Endothelial cell (in vitro differentiated cells): ENCODE measurements around the gene PKP2. TPM values are rescaled to one million over a fixed set of nuclear protein-coding genes. Genes with fewer than 3 reads are reported as not detected.
"Not testable (repeated sequence)": the region's sequence is repeated elsewhere in the genome, so short reads cannot be mapped to it uniquely, and the experiment has no call there.

ENCODE experiments used
- DNase-seq: peaks from one replicate; pipeline ENCODE4 v3.0.0; 2021; ENCODE audit warnings: low spot score
- H3K27ac Mint-ChIP-seq: one replicate; pipeline ENCODE4 v1.8.0; 2021; ENCODE audit warnings: mixed read lengths, inconsistent platforms; ENCODE audit not compliant: unreplicated experiment
- H3K27me3 Mint-ChIP-seq: one replicate; pipeline ENCODE4 v1.8.0; 2021; ENCODE audit warnings: mild to moderate bottlenecking, moderate library complexity, mixed read lengths, inconsistent platforms; ENCODE audit not compliant: unreplicated experiment
- H3K36me3 Mint-ChIP-seq: one replicate; pipeline ENCODE4 v1.8.0; 2021; ENCODE audit warnings: mild to moderate bottlenecking, low read depth, mixed read lengths, inconsistent platforms; ENCODE audit not compliant: unreplicated experiment
- H3K4me1 Mint-ChIP-seq: one replicate; pipeline ENCODE4 v1.8.0; 2021; ENCODE audit warnings: mild to moderate bottlenecking, mixed read lengths, inconsistent platforms; ENCODE audit not compliant: unreplicated experiment
- H3K4me3 Mint-ChIP-seq: one replicate; pipeline ENCODE4 v1.8.0; 2021; ENCODE audit warnings: mild to moderate bottlenecking, mixed read lengths, inconsistent platforms; ENCODE audit not compliant: unreplicated experiment
- H3K9me3 Mint-ChIP-seq: one replicate; pipeline ENCODE4 v1.8.0; 2021; ENCODE audit warnings: mixed read lengths, inconsistent platforms; ENCODE audit not compliant: unreplicated experiment
- CTCF ChIP-seq: fragments of 200-600 bp; sonication (generic); IDR thresholded peaks from one replicate; pipeline ENCODE4 v1.5.0; 2021; ENCODE audit warnings: antibody characterized with exemption; ENCODE audit not compliant: unreplicated experiment
- total RNA-seq: library from RNA; stranded (reverse); fragmentation: NEBNext Ultra II Directional; extraction: Animal tissue kit (Norgen Biotek cat#: 25700); gene quantifications from one replicate; pipeline ENCODE4 v1.2.1, GENCODE V29; 2021; ENCODE audit not compliant: unreplicated experiment

The PKP2 gene
- total RNA-seq, 1 donor from 2014 or later, result 9.0 TPM

GRCh38 chr12:32864731-32865130 is 31.8 kb downstream of the PKP2 start:
- no peak for TF ChIP-seq CTCF
- Mint-ChIP-seq H3K27me3 (peaks cover 3% of the 10 kb centered on the region), H3K36me3 (peaks cover 6% of the 10 kb centered on the region), H3K4me1 (peaks cover 12% of the 10 kb centered on the region), H3K27ac (no peak overlapping the region), H3K9me3 (no peaks in the 10 kb centered on the region), H3K4me3 (no peak overlapping the region)
- no peak for DNase-seq

- no peak for DNase-seq
- Mint-ChIP-seq H3K4me1 (peaks cover 13% of the 10 kb centered on the region), H3K4me3 (no peak overlapping the region), H3K27me3 (no peaks in the 10 kb centered on the region), H3K36me3 (peaks cover 6% of the 10 kb centered on the region), H3K9me3 (no peaks in the 10 kb centered on the region), H3K27ac (no peak overlapping the region)
- TF ChIP-seq CTCF, result no peak
These were observed 33.4 kb downstream of the PKP2 start for GRCh38 chr12:32863128-32863527.

- H3K36me3 Mint-ChIP-seq, H3K9me3 Mint-ChIP-seq, H3K27ac Mint-ChIP-seq, H3K4me3 Mint-ChIP-seq, DNase-seq, H3K27me3 Mint-ChIP-seq: not testable (repeated sequence)
- H3K4me1 Mint-ChIP-seq, result peaks cover 13% of the 10 kb centered on the region
These were observed 34.9 kb downstream of the PKP2 start for GRCh38 chr12:32861658-32862057.

GRCh38 chr12:32860192-32860591 is 36.4 kb downstream of the PKP2 start:
- Mint-ChIP-seq H3K27me3 (no peaks in the 10 kb centered on the region), H3K36me3 (no peaks in the 10 kb centered on the region), H3K4me3 (no peak overlapping the region), H3K4me1 (peaks cover 13% of the 10 kb centered on the region), H3K9me3 (no peaks in the 10 kb centered on the region), H3K27ac (peak overlapping the region; percentile 21)
- no peak for DNase-seq
- TF ChIP-seq CTCF, result no peak

- DNase-seq, result no peak
- no peak overlapping the region for H3K4me3 Mint-ChIP-seq
- H3K27ac Mint-ChIP-seq, result no peak overlapping the region
- no peaks in the 10 kb centered on the region for H3K9me3 Mint-ChIP-seq
- no peaks in the 10 kb centered on the region for H3K27me3 Mint-ChIP-seq
- peaks cover 13% of the 10 kb centered on the region for H3K4me1 Mint-ChIP-seq
- no peak for TF ChIP-seq CTCF
- H3K36me3 Mint-ChIP-seq, result no peaks in the 10 kb centered on the region
These were observed 37.2 kb downstream of the PKP2 start for GRCh38 chr12:32859389-32859788.

- no peak overlapping the region for H3K4me3 Mint-ChIP-seq
- no peak for TF ChIP-seq CTCF
- H3K4me1 Mint-ChIP-seq, result peaks cover under 1% of the 10 kb centered on the region
- no peak overlapping the region for H3K27ac Mint-ChIP-seq
- H3K9me3 Mint-ChIP-seq, result peaks cover 3% of the 10 kb centered on the region
- H3K36me3 Mint-ChIP-seq, result no peaks in the 10 kb centered on the region
- no peak for DNase-seq
- H3K27me3 Mint-ChIP-seq, result no peaks in the 10 kb centered on the region
These were observed 41.9 kb downstream of the PKP2 start for GRCh38 chr12:32854716-32855115.
